Inflammatory macrophage treated with lipopolysaccharide for 1 hour (primary cell): ENCODE results near the gene SUPT6H.

Source experiments
- DNase-seq, 2 donors: peaks; one replicate each; pipeline ENCODE4 v3.0.0-alpha.2; 2020 to 2022

Gene SUPT6H

GRCh38 chr17:28661635-28662526 lies at the start of gene SUPT6H, which contains the start of gene SDF2:
SUPT6H (plus strand) TSS chr17:28662205; CDS start chr17:28673402, 11,197 bp downstream.
SDF2 (minus strand) TSS chr17:28661906; CDS start chr17:28661876, 30 bp downstream.
- DNase-seq: peak; percentile 80 to 96

DNA sequence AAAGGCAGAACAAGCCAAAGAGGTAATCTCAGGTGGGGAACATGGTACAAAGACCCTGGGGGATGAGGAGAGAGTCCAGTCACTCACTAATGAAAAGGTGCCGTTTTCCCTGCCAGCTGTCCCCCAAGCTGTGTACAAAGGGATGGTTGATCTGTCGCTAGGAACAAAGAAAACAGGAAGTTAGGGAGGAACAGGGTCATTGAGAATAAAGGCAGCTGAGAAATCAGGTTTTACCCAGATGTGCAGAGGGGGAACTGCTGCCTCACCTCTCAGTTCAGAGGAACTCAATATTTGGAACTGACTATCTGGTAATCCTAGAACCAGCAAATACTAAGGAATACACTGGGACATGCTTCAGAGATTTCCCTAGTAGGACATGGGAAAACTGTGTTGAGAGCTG lies 49.5 kb upstream of the SUPT6H start:
- no peak for DNase-seq

- DNase-seq: peak in 1 of 2 donors; percentile 26
These were observed 48.8 kb upstream of the SUPT6H start for GRCh38 chr17:28612936-28613872.

- DNase-seq: no peak
These were observed 48.0 kb upstream of the SUPT6H start, which contains the start of gene RSKR for GRCh38 chr17:28613931-28614381. RSKR (minus strand) TSS chr17:28614185; CDS start chr17:28614161, 24 bp downstream.

GRCh38 chr17:28615260-28615940 lies 46.6 kb upstream of the SUPT6H start:
- no peak for DNase-seq

- no peak for DNase-seq
These were observed 45.7 kb upstream of the SUPT6H start for GRCh38 chr17:28616281-28616680.

DNA sequence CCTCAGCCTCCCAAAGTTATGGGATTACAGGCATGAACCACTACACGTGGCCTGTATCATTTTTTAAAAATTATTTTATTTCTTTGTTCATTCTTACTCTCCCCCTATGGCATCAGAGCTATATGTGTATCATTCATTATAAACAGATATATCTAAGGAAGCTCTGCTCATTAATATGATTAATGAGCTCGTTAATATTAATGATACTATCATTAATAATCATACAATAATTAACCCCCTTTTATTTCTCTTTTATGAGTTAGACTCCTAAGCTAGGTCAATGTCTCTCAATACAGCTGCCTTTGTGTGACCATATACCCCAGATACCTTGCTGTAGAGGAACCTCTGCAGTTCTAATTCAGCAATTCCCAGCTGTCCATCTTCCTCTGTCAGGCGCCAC lies 43.5 kb upstream of the SUPT6H start:
- DNase-seq: no peak

- no peak for DNase-seq
These were observed 42.0 kb upstream of the SUPT6H start for GRCh38 chr17:28620010-28620409.

- DNase-seq: no peak
These were observed 39.8 kb upstream of the SUPT6H start for GRCh38 chr17:28622186-28622585.

DNA sequence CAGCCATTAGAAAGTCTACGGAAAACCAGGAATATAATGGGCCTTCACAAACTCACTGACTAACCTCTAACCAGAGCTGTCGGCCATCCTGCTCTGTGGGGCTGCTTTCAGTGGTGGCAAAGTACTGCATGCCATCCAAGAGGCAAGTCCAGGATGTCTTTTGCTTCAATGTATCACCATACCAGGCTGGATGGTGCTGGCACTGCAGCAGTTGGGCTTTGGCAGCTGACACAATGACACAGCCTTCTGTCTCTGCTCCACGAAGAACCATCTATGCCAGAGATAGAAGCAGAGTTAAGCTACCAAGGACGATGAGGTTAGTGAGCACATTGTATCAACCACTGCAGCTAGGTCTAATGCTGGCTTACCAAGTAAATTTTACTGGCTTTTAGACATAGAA lies 38.3 kb upstream of the SUPT6H start:
- no peak for DNase-seq

DNA sequence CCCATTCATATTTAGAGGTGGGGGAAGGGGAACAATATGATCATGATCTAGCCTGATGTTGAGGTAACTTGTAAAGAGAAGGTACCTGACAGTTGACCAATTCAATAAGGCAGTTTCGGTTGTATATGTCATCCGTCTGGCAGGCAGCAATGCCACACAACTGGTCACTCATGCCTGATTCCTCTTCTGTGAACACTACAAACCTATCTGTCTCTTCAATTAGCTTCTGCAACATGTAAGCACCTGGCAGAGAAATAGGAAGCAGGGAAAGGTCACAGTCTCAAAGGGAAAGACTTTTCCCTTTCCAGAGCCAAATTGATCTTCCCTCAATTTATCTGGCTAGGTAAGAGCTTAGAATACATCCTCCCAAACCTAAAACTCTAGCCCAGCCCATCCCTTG lies 37.9 kb upstream of the SUPT6H start:
- DNase-seq: no peak

DNA sequence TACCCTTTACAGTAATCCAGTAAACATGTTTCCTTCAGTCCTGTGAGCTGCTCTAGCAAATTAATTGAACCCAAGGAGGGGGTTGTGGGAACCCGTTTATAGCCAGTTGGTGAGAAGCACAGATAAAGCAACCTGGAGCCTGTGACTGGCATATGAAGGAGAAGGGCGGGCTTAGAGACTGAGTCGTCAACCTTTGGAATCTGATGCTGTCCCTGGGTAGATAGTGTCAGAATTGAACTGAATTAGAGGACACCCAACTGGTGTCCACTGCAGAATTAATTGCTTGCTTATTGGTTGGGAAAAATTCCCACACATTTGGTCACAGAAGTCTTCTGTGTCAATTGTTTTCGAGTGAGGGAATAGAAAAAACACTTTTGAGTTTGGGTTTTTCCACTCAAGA lies 35.2 kb upstream of the SUPT6H start:
- DNase-seq: no peak

DNA sequence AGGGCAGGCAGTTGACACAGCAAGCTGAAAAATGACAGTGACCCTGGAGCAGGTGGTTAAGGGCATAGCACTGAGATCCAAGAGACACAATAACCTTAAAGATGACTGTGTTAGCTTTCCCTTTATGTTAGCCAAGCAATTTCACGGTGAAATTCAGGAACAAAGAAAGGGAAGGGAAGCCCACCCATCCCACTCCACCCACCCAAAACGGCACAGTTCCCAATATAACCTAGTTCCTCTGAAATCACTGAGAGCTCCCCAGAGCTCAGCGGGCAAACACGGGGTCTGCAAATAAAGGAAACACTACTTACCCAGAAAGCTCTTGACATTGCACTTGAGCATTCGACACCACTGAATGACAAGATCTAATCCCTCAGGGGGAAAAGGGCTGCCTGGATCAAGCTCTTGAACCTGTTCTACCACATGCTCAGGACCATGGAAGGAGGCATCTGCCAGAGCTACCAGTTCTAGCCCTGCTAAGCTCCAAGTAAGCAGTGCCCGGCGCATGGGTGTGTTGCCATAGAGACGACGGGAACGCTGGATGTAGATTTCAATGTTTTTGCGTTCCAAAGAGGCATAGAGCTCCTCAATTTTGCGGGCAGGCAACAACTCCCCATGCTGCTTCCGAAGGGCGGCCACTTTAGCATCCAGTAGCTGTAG lies 27.7 kb upstream of the SUPT6H start:
- peak; percentile 61 to 77 for DNase-seq

- DNase-seq: no peak
These were observed 26.5 kb upstream of the SUPT6H start for GRCh38 chr17:28635506-28635905.

DNA sequence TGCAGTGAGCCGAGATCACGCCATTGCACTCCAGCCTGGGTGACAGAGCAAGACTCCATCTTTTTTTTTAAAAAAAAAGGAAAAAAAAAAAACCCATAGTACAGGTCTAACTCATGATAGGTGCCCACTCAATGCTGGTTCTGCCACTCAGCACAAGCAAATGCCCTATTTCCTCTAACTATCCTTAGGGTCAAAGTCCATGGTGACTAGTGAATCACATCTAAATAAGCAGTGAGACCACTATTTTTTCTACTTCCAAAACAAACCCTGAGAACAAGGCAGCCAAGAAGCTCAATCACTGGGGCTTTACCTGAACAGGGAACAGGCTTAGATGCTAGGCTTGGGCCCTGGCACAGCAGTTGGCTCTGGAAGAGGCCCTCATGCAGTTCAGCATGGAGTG lies 20.4 kb upstream of the SUPT6H start:
- DNase-seq: no peak

GRCh38 chr17:28643983-28644786 lies 17.8 kb upstream of the SUPT6H start:
- peak; percentile 66 to 80 for DNase-seq

DNA sequence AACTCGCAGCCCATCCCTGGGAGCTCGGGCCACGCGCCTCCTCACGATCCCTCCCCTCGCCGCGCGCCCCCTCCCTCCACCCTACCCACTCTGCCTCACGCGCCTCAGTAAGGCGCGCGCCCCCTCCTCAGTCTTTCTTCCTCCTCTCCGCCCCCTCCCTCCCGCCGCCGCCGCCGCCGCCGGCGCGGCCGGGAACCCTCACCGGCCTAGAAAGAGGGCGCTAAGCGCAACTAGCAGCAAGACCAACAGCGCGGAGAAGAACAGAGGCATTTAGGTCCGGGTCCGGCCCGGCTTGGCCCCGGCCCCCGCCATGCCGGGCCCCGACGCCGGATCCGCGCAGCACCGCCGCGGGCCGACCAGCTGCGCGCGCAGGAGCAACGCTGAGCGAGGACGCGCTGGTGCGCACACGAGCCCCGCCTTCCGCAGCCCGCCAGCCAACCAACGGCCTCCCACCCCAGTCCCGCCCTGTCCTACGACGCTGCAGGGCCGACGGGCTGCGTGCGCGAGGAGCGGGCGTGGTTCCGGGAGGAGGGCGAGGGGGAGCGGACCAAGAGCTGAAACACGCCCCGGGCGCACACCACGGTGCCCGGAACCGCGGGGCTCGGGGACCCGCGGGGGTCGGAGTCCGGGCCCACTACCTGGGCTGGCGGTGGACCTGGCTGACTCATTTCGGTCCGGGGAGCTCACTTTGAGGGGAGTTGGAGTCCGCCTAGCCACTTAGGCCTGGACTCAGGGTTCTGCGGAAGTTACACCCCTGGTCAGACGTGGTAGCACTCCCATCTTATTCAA lies 17.0 kb upstream of the SUPT6H start, which contains the start of gene BLTP2:
Gene BLTP2, minus strand, starts transcription at position 372 of the 789 bp plus-strand sequence. Its CDS starts 102 bp downstream, at position 270.
- peak; percentile 93 to 94 for DNase-seq

GRCh38 chr17:28645576-28645939 lies 16.4 kb upstream of the SUPT6H start:
- no peak for DNase-seq

GRCh38 chr17:28646039-28646754 lies 15.8 kb upstream of the SUPT6H start:
- DNase-seq: no peak

DNA sequence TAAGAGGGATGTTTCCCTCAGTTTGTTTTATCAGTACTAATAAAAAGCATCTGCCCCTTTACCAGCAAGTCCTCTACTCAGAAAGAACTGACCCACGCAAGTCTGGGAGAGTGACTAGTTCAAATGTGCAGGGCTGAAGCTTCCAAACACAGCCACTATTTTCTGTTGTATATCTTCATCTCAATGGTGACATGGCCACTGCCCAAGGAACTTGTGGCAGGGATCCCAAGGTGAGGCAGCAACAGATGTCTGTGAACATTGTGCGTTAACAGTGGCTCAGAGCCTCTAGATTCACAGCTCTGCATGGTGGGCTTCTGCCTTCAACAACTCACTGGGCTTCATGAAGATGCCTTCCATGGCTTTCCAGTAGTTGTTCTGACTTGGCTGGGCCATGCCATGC lies 13.3 kb upstream of the SUPT6H start:
- no peak for DNase-seq
